ENCODE results near the gene LRIT2.

The LRIT2 gene

GRCh38 chr10:84225427-84226173, at the start of gene LRIT2:
Gene LRIT2 (minus strand): TSS chr10:84225544. CDS start chr10:84225520, 24 bp downstream.
- in situ Hi-C loops (cut with MboI; ENCODE audit: low sequenced_read_pairs), result no loop called here

GRCh38 chr10:84270708-84271107, 45.4 kb upstream of the LRIT2 start:
- in situ Hi-C loops (cut with MboI; ENCODE audit: low sequenced_read_pairs), result no loop called here

- in situ Hi-C loops (cut with MboI; ENCODE audit: low sequenced_read_pairs), result loop anchor here (10.0 kb wide), 1 partner anchor 265 kb away; no protein-coding TSS in a partner anchor
Observed at GRCh38 chr10:84269773-84270172, 44.4 kb upstream of the LRIT2 start.

GRCh38 chr10:84269162-84269561, 43.8 kb upstream of the LRIT2 start:
- in situ Hi-C loops (cut with MboI; ENCODE audit: low sequenced_read_pairs), result loop anchor here (10.0 kb wide), 1 partner anchor 266 kb away; no protein-coding TSS in a partner anchor

- in situ Hi-C loops (cut with MboI; ENCODE audit: low sequenced_read_pairs), result loop anchor here (10.0 kb wide), 1 partner anchor 267 kb away; no protein-coding TSS in a partner anchor
Observed at GRCh38 chr10:84267503-84268126, 42.3 kb upstream of the LRIT2 start.

- in situ Hi-C loops (cut with MboI; ENCODE audit: low sequenced_read_pairs), result loop anchor here (10.0 kb wide), 1 partner anchor 269 kb away; no protein-coding TSS in a partner anchor
Observed at GRCh38 chr10:84265418-84265817, 40.1 kb upstream of the LRIT2 start.

GRCh38 chr10:84264611-84265141, 39.3 kb upstream of the LRIT2 start:
- in situ Hi-C loops (cut with MboI; ENCODE audit: low sequenced_read_pairs), result loop anchor here (10.0 kb wide), 1 partner anchor 270 kb away; no protein-coding TSS in a partner anchor

- in situ Hi-C loops (cut with MboI; ENCODE audit: low sequenced_read_pairs), result loop anchor here (10.0 kb wide), 1 partner anchor 271 kb away; no protein-coding TSS in a partner anchor
Observed at GRCh38 chr10:84263716-84264115, 38.4 kb upstream of the LRIT2 start.

GRCh38 chr10:84262190-84262956, 37.0 kb upstream of the LRIT2 start:
- in situ Hi-C loops (cut with MboI; ENCODE audit: low sequenced_read_pairs), result loop anchor here (10.0 kb wide), 1 partner anchor 272 kb away; no protein-coding TSS in a partner anchor

- in situ Hi-C loops (cut with MboI; ENCODE audit: low sequenced_read_pairs), result loop anchor here (10.0 kb wide), 1 partner anchor 273 kb away; no protein-coding TSS in a partner anchor
Observed at GRCh38 chr10:84261236-84261915, 36.0 kb upstream of the LRIT2 start.

- in situ Hi-C loops (cut with MboI; ENCODE audit: low sequenced_read_pairs), result no loop called here
Observed at GRCh38 chr10:84258034-84258695, 32.8 kb upstream of the LRIT2 start.

- in situ Hi-C loops (cut with MboI; ENCODE audit: low sequenced_read_pairs), result no loop called here
Observed at GRCh38 chr10:84257343-84258020, 32.1 kb upstream of the LRIT2 start.

- in situ Hi-C loops (cut with MboI; ENCODE audit: low sequenced_read_pairs), result no loop called here
Observed at GRCh38 chr10:84256510-84257342, 31.4 kb upstream of the LRIT2 start.

GRCh38 chr10:84254552-84255478, 29.5 kb upstream of the LRIT2 start:
- in situ Hi-C loops (cut with MboI; ENCODE audit: low sequenced_read_pairs), result no loop called here

- in situ Hi-C loops (cut with MboI; ENCODE audit: low sequenced_read_pairs), result no loop called here
Observed at GRCh38 chr10:84248794-84249193, 23.4 kb upstream of the LRIT2 start.

GRCh38 chr10:84247496-84247895, 22.2 kb upstream of the LRIT2 start:
- in situ Hi-C loops (cut with MboI; ENCODE audit: low sequenced_read_pairs), result no loop called here

- in situ Hi-C loops (cut with MboI; ENCODE audit: low sequenced_read_pairs), result no loop called here
Observed at GRCh38 chr10:84244651-84245270, 19.4 kb upstream of the LRIT2 start, which contains the start of gene RGR. Gene RGR (plus strand): TSS chr10:84245053. CDS start chr10:84245091, 38 bp downstream.

All from HL-60/S4 (cell line).